H9 (cell line): ENCODE data around the gene ASB5. TPM values are rescaled to one million over a fixed set of nuclear protein-coding genes. Genes with fewer than 3 reads are reported as not detected.

Experiments
- DNase-seq: peaks from one replicate; pipeline ENCODE4 v3.0.0-alpha.2; 2017
- H2AFZ ChIP-seq: one replicate; pipeline ENCODE4 v1.6.1; 2013; ENCODE audit warnings: mild to moderate bottlenecking, low read length, control low read depth, moderate library complexity
- H2AK5ac ChIP-seq: 2 replicates; pipeline ENCODE4 v1.6.1; 2013; ENCODE audit warnings: low read length, control low read depth, mixed read lengths; ENCODE audit not compliant: insufficient read length
- H2BK120ac ChIP-seq: one replicate; pipeline ENCODE4 v1.6.1; 2013; ENCODE audit warnings: low read depth, mild to moderate bottlenecking, low read length, control low read depth, inconsistent platforms; ENCODE audit not compliant: poor library complexity, severe bottlenecking
- H2BK12ac ChIP-seq: 2 replicates; pipeline ENCODE4 v1.6.1; 2013; ENCODE audit warnings: low read length, control low read depth, mixed read lengths, low read depth; ENCODE audit not compliant: insufficient read length
- H2BK15ac ChIP-seq: 2 replicates; pipeline ENCODE4 v1.6.1; 2013; ENCODE audit warnings: low read depth, low read length, control low read depth
- H2BK20ac ChIP-seq: one replicate; pipeline ENCODE4 v1.6.1; 2013; ENCODE audit warnings: low read depth, mild to moderate bottlenecking, low read length, control low read depth, inconsistent platforms; ENCODE audit not compliant: poor library complexity, severe bottlenecking
- H2BK5ac ChIP-seq: 2 replicates; pipeline ENCODE4 v1.6.1; 2013; ENCODE audit warnings: low read length, control low read depth, mixed read lengths; ENCODE audit not compliant: insufficient read length
- H3K14ac ChIP-seq: 2 replicates; pipeline ENCODE4 v1.6.1; 2013; ENCODE audit warnings: low read length, control low read depth; ENCODE audit not compliant: insufficient read depth
- H3K18ac ChIP-seq: 2 replicates; pipeline ENCODE4 v1.6.1; 2013; ENCODE audit warnings: low read depth, mild to moderate bottlenecking, mixed read lengths, low read length, control low read depth; ENCODE audit not compliant: insufficient read length
- H3K23ac ChIP-seq: 2 replicates; pipeline ENCODE4 v1.6.1; 2013; ENCODE audit warnings: low read length, control low read depth, mixed read lengths, low read depth; ENCODE audit not compliant: insufficient read length
- H3K23me2 ChIP-seq: 2 replicates; pipeline ENCODE4 v1.6.1; 2013; ENCODE audit warnings: low read depth, mild to moderate bottlenecking, mixed read lengths, low read length, control low read depth; ENCODE audit not compliant: insufficient read length, poor library complexity, severe bottlenecking
- H3K27ac ChIP-seq: 2 replicates; pipeline ENCODE4 v1.5.1; 2013; ENCODE audit warnings: low read length, control low read depth, mixed read lengths, low read depth; ENCODE audit not compliant: insufficient read length
- H3K27me3 ChIP-seq: 2 replicates; pipeline ENCODE4 v1.6.1; 2013; ENCODE audit warnings: low read length, control low read depth, inconsistent platforms; ENCODE audit not compliant: insufficient read depth
- H3K4ac ChIP-seq: 2 replicates; pipeline ENCODE4 v1.6.1; 2013; ENCODE audit warnings: low read depth, mild to moderate bottlenecking, control low read depth, inconsistent platforms, low read length, moderate library complexity
- H3K4me1 ChIP-seq: 2 replicates; pipeline ENCODE4 v1.6.1; 2013; ENCODE audit warnings: low read length, control low read depth, inconsistent platforms; ENCODE audit not compliant: insufficient read depth
- H3K4me2 ChIP-seq: 2 replicates; pipeline ENCODE4 v1.6.1; 2013; ENCODE audit warnings: low read length, control low read depth, mixed read lengths; ENCODE audit not compliant: insufficient read length, insufficient read depth
- H3K56ac ChIP-seq: 2 replicates; pipeline ENCODE4 v1.6.1; 2013; ENCODE audit warnings: low read depth, mild to moderate bottlenecking, mixed read lengths, low read length, control low read depth; ENCODE audit not compliant: insufficient read length
- H3K79me1 ChIP-seq: 2 replicates; pipeline ENCODE4 v1.6.1; 2013; ENCODE audit warnings: low read depth, mild to moderate bottlenecking, moderate library complexity, low read length, control low read depth, inconsistent platforms; ENCODE audit not compliant: insufficient read depth, poor library complexity, severe bottlenecking
- H3K79me2 ChIP-seq: 2 replicates; pipeline ENCODE4 v1.6.1; 2013; ENCODE audit warnings: low read length, control low read depth, inconsistent platforms; ENCODE audit not compliant: insufficient read depth
- H3K9ac ChIP-seq: 2 replicates; pipeline ENCODE4 v1.6.1; 2013; ENCODE audit warnings: low read length, control low read depth, mixed read lengths; ENCODE audit not compliant: insufficient read length; ENCODE audit errors: extremely low read depth
- H3K9me3 ChIP-seq: one replicate; pipeline ENCODE4 v1.6.1; 2013; ENCODE audit warnings: low read depth, low read length, inconsistent platforms; ENCODE audit not compliant: control insufficient read depth
- H3T11ph ChIP-seq: one replicate; pipeline ENCODE4 v1.6.1; 2013; ENCODE audit warnings: mild to moderate bottlenecking, low read length, control low read depth, inconsistent platforms
- H4K20me1 ChIP-seq: one replicate; pipeline ENCODE4 v1.6.1; 2013; ENCODE audit not compliant: control insufficient read depth, insufficient read length, insufficient read depth
- H4K5ac ChIP-seq: 2 replicates; pipeline ENCODE4 v1.6.1; 2013; ENCODE audit warnings: low read depth, mild to moderate bottlenecking, mixed read lengths, low read length, control low read depth; ENCODE audit not compliant: insufficient read length
- H4K8ac ChIP-seq: replicated peaks from 2 replicates; pipeline ENCODE4 v1.6.1; 2013; ENCODE audit warnings: low read length, control low read depth, mixed read lengths, low read depth; ENCODE audit not compliant: insufficient read length
- H4K91ac ChIP-seq: 2 replicates; pipeline ENCODE4 v1.6.1; 2013; ENCODE audit warnings: low read depth, mild to moderate bottlenecking, moderate library complexity, mixed read lengths, low read length, control low read depth; ENCODE audit not compliant: insufficient read length
- H3K27ac Mint-ChIP-seq, 3 experiments: 2 replicates in 2 of 3; 3 replicates in 1 of 3; pipeline ENCODE4 v1.8.0; 2020 to 2021; ENCODE audit warnings: mixed read lengths in 3 of 3, mild to moderate bottlenecking in 1 of 3, moderate library complexity in 1 of 3
- H3K27me3 Mint-ChIP-seq: 2 replicates; pipeline ENCODE4 v1.8.0; 2021; ENCODE audit warnings: low read depth, mild to moderate bottlenecking, moderate library complexity, mixed read lengths
- H3K36me3 Mint-ChIP-seq, 3 experiments: 2 replicates in 2 of 3; 3 replicates in 1 of 3; pipeline ENCODE4 v1.8.0; 2020 to 2021; ENCODE audit warnings: low read depth in 3 of 3, mixed read lengths in 3 of 3; ENCODE audit not compliant: insufficient read depth in 1 of 3
- H3K4me1 Mint-ChIP-seq, 2 experiments: 2 replicates each; pipeline ENCODE4 v1.8.0; 2020; ENCODE audit warnings: mixed read lengths in 2 of 2
- H3K4me3 Mint-ChIP-seq, 2 experiments: 2 replicates in 1 of 2; 3 replicates in 1 of 2; pipeline ENCODE4 v1.8.0; 2020 to 2021; ENCODE audit warnings: mild to moderate bottlenecking in 2 of 2, mixed read lengths in 2 of 2, moderate library complexity in 1 of 2
- H3K9me3 Mint-ChIP-seq, 2 experiments: 2 replicates in 1 of 2; 3 replicates in 1 of 2; pipeline ENCODE4 v1.8.0; 2020; ENCODE audit warnings: mild to moderate bottlenecking in 2 of 2, mixed read lengths in 2 of 2, moderate library complexity in 1 of 2
- WGBS: extraction: QIAGEN DNeasy Blood & Tissue Kit; methylation state at CpG from one replicate; pipeline ENCODE4 v1.1.7; 2013; ENCODE audit warnings: missing lambda C conversion rate, low lambda C conversion rate, mixed read lengths; ENCODE audit not compliant: insufficient read length; ENCODE audit errors: extremely low coverage; 5-methylcytosine and 5-hydroxymethylcytosine counted together
- total RNA-seq: library from RNA; stranded (reverse); gene quantifications from 2 replicates; pipeline ENCODE4 v1.2.1, GENCODE V29; 2021
- TF ChIP-seq, protein P1 (sequence below): fragments of 200-600 bp; sonication (generic); conservative IDR thresholded peaks from 3 replicates; pipeline ENCODE4 v1.8.0; 2021; ENCODE audit warnings: antibody characterized with exemption, mild to moderate bottlenecking

Gene ASB5
- total RNA-seq, 1 experiment from 2014 or later: not detected

DNA sequence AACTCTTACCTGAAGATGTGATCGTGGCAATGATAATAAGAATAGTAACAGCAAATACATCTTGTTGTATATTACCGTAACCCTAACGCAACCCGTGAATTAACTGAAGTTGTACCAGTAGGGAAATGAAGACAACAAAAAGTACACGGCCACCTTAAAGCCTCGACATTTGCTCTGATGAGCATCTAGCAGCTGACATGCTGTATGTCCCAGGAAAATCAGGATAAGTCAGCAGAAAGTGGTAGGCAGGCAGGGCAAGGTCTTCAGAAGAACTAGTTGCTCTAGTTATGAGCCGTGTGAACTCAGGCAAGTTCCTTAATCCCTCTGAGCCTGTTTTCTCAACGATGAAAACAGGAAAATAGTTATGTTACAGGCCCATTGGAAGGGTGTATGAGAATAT, 7.7 kb upstream of the ASB5 start:
- no peak for DNase-seq
- no peak overlapping the region for H2BK12ac ChIP-seq
- H3K4me2 ChIP-seq: no peak overlapping the region
- H3K4me1 ChIP-seq: no peaks in the 10 kb centered on the region; the same call in 1 of the 2 replicates
- H2BK20ac ChIP-seq: no peak overlapping the region
- H3K23ac ChIP-seq: no peak overlapping the region
- no peak overlapping the region for H3K9ac ChIP-seq
- no peak overlapping the region for H3K56ac ChIP-seq
- Mint-ChIP-seq H3K36me3 (no peaks in the 10 kb centered on the region; a peak in 2 of 7 replicates), H3K27me3 (no peaks in the 10 kb centered on the region), H3K9me3 (peaks cover 3% of the 10 kb centered on the region in 2 experiments; a peak in 1 of 5 replicates), H3K27ac (no peak overlapping the region; a peak in 1 of 7 replicates), H3K4me3 (no peak overlapping the region), H3K4me1 (peaks cover 10 to 13% of the 10 kb centered on the region in 2 experiments; a peak in 3 of 4 replicates)
- H3T11ph ChIP-seq: no peak overlapping the region
- no peak overlapping the region for H2AFZ ChIP-seq
- H3K23me2 ChIP-seq: no peaks in the 10 kb centered on the region
- H2BK5ac ChIP-seq: no peak overlapping the region
- no peak overlapping the region for H4K91ac ChIP-seq
- WGBS: no CpG with 5 or more reads among the region's 8 CpGs
- no peak overlapping the region for H3K4ac ChIP-seq
- H3K79me1 ChIP-seq: no peaks in the 10 kb centered on the region
- no peaks in the 10 kb centered on the region for H3K9me3 ChIP-seq
- no peak overlapping the region for H3K27ac ChIP-seq
- H2BK120ac ChIP-seq: no peak overlapping the region
- no peaks in the 10 kb centered on the region for H4K20me1 ChIP-seq
- no peak overlapping the region for H3K14ac ChIP-seq
- H4K5ac ChIP-seq: no peak overlapping the region
- H2BK15ac ChIP-seq: no peak overlapping the region
- TF ChIP-seq, protein P1, sequence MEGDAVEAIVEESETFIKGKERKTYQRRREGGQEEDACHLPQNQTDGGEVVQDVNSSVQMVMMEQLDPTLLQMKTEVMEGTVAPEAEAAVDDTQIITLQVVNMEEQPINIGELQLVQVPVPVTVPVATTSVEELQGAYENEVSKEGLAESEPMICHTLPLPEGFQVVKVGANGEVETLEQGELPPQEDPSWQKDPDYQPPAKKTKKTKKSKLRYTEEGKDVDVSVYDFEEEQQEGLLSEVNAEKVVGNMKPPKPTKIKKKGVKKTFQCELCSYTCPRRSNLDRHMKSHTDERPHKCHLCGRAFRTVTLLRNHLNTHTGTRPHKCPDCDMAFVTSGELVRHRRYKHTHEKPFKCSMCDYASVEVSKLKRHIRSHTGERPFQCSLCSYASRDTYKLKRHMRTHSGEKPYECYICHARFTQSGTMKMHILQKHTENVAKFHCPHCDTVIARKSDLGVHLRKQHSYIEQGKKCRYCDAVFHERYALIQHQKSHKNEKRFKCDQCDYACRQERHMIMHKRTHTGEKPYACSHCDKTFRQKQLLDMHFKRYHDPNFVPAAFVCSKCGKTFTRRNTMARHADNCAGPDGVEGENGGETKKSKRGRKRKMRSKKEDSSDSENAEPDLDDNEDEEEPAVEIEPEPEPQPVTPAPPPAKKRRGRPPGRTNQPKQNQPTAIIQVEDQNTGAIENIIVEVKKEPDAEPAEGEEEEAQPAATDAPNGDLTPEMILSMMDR: no peak
- H3K18ac ChIP-seq: no peak overlapping the region
- no peak overlapping the region for H4K8ac ChIP-seq
- H3K27me3 ChIP-seq: no peaks in the 10 kb centered on the region
- no peak overlapping the region for H2AK5ac ChIP-seq
- no peaks in the 10 kb centered on the region for H3K79me2 ChIP-seq
